ENCODE results near the gene CTNNA3. TPM values are rescaled to one million over a fixed set of nuclear protein-coding genes. Genes with fewer than 3 reads are reported as not detected.

The CTNNA3 gene
- total RNA-seq, 1 experiment from 2014 or later, result 0.32 TPM

DNA sequence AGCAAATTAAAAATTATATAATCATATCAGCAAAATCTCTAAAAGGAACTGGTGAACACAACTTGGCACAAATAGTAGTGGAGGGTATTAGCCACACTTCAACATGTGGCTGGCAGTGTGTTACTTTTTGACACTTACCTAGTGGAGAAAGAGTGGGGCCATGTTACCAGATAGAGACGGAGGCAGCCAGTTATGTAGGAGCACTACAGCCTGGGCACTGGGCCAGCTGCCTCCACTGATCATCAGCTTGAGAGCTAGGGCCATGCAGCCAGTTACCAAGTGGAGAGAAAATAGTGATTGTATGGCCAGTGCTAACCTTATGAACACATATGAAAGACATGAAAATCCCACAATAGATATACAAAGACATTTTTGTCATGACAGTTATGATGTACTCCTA is 243.1 kb downstream of the CTNNA3 start:
- DNase-seq (ENCODE audit: low read depth, low spot score) (no peak), ATAC-seq (no peak)
- Histone ChIP-seq H3K4me1 (ENCODE audit: control insufficient read depth in 1 of 2, insufficient read depth in 2 of 2, low read length in 2 of 2) (no peaks in the 10 kb centered on the region), H3K9me2 (ENCODE audit: insufficient read depth) (no peaks in the 10 kb centered on the region), H3K27me3 (ENCODE audit: insufficient read depth, low read length) (no peaks in the 10 kb centered on the region), H3K79me2 (ENCODE audit: insufficient read depth, low read length) (no peaks in the 10 kb centered on the region), H2AFZ (ENCODE audit: low read depth, low read length, poor library complexity, severe bottlenecking) (no peak overlapping the region), H3K4me3 (replicated peaks in 1 of 2; ENCODE audit: low read depth in 1 of 2, low read length in 2 of 2) (no peak overlapping the region), H3K9me3 (ENCODE audit: control insufficient read depth in 1 of 2, insufficient read depth in 1 of 2, low read depth in 1 of 2, low read length in 2 of 2) (no peaks in the 10 kb centered on the region), H3K36me3 (ENCODE audit: control insufficient read depth in 1 of 2, insufficient read depth in 2 of 2, low read length in 2 of 2) (no peaks in the 10 kb centered on the region), H4K20me1 (ENCODE audit: insufficient read depth) (no peaks in the 10 kb centered on the region), H3K4me2 (ENCODE audit: low read length) (no peak overlapping the region), H3K9ac (ENCODE audit: low read length) (no peak overlapping the region), H3K27ac (ENCODE audit: low read depth, low read length) (no peak overlapping the region)
- ChIA-PET RAD21 (ENCODE audit: low non-redundant PET in 1 of 2, low total read pairs in 2 of 2, uncharacterized antibody in 2 of 2, unreplicated experiment in 2 of 2) (no interaction called here), CTCF (no interaction called here), POLR2A (no interaction called here)
- BruUV-seq (replicated peaks), result no TSS peak
- intact Hi-C loops (cut with micrococcal nuclease), result no loop called here
- TF ChIP-seq CTCF (IDR thresholded peaks at IDR 0.05 in 2 of 3, conservative IDR thresholded peaks at IDR 0.05 in 1 of 3; ENCODE audit: borderline replicate concordance in 1 of 3, insufficient read depth in 1 of 3, low read depth in 2 of 3, low read length in 2 of 3) (no peak), EZH2phosphoT487 (IDR thresholded peaks at IDR 0.05; ENCODE audit: borderline replicate concordance) (no peak), YY1 (IDR thresholded peaks at IDR 0.05; ENCODE audit: extremely low read depth, insufficient replicate concordance, low read depth, low read length) (no peak), JUND (IDR thresholded peaks at IDR 0.05) (no peak), POLR2AphosphoS5 (IDR thresholded peaks at IDR 0.05; ENCODE audit: low read depth, low read length) (no peak), SRF (IDR thresholded peaks at IDR 0.05; ENCODE audit: low read depth) (no peak), CBX3 (IDR thresholded peaks at IDR 0.05; ENCODE audit: low read depth) (no peak), EZH2 (IDR thresholded peaks at IDR 0.05) (no peak), REST (IDR thresholded peaks at IDR 0.05; ENCODE audit: low read depth) (no peak), POLR2A (IDR thresholded peaks at IDR 0.05; ENCODE audit: borderline replicate concordance, extremely low read depth, insufficient read depth, insufficient read length) (no peak), SIN3A (IDR thresholded peaks at IDR 0.05; ENCODE audit: low read depth) (no peak), ZNF274 (IDR thresholded peaks at IDR 0.05; ENCODE audit: low read depth, low read length) (no peak), ZBTB33 (IDR thresholded peaks at IDR 0.05; ENCODE audit: extremely low read depth, insufficient replicate concordance, low read length) (no peak), EGR1 (IDR thresholded peaks at IDR 0.05; ENCODE audit: low read depth) (no peak), FOSL1 (IDR thresholded peaks at IDR 0.05; ENCODE audit: low read depth) (no peak), ZFX (IDR thresholded peaks at IDR 0.05) (no peak), SP1 (IDR thresholded peaks at IDR 0.05; ENCODE audit: low read depth) (no peak), ELF1 (IDR thresholded peaks at IDR 0.05; ENCODE audit: borderline replicate concordance, low read depth) (no peak), TCF7L2 (IDR thresholded peaks at IDR 0.05; ENCODE audit: borderline replicate concordance, extremely low read depth, insufficient read depth, insufficient read length) (no peak)
- TF ChIP-seq, protein P1, sequence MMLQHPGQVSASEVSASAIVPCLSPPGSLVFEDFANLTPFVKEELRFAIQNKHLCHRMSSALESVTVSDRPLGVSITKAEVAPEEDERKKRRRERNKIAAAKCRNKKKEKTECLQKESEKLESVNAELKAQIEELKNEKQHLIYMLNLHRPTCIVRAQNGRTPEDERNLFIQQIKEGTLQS (IDR thresholded peaks at IDR 0.05), result no peak
